Astrocyte of the spinal cord (primary cell): ENCODE results near the gene GRIA4.
"Not testable (repeated sequence)": the region's sequence is repeated elsewhere in the genome, so short reads cannot be mapped to it uniquely, and the experiment has no call there.

ENCODE experiments used
- DNase-seq: peaks from one replicate; pipeline ENCODE4 v3.0.0; 2011; ENCODE audit warnings: low read depth, low spot score
- H3K4me3 ChIP-seq: 2 replicates; pipeline ENCODE4 v1.5.1; 2011; ENCODE audit warnings: low read depth, mild to moderate bottlenecking, low read length, moderate library complexity
- in situ Hi-C: cut with HindIII; loops from 2 replicates; pipeline ENCODE4 v1.10.0; 2017; ENCODE audit warnings: low sequenced_read_pairs
- TF ChIP-seq, protein P1 (sequence below): IDR thresholded peaks from 2 replicates; pipeline ENCODE4 v1.5.1; 2012; ENCODE audit warnings: low read depth, mild to moderate bottlenecking, low read length, inconsistent platforms

Gene GRIA4

GRCh38 chr11:105763594-105763993, 153.7 kb downstream of the GRIA4 start:
- DNase-seq, result no peak
- in situ Hi-C loops, result no loop called here
- H3K4me3 ChIP-seq, result no peak overlapping the region
- TF ChIP-seq, protein P1, sequence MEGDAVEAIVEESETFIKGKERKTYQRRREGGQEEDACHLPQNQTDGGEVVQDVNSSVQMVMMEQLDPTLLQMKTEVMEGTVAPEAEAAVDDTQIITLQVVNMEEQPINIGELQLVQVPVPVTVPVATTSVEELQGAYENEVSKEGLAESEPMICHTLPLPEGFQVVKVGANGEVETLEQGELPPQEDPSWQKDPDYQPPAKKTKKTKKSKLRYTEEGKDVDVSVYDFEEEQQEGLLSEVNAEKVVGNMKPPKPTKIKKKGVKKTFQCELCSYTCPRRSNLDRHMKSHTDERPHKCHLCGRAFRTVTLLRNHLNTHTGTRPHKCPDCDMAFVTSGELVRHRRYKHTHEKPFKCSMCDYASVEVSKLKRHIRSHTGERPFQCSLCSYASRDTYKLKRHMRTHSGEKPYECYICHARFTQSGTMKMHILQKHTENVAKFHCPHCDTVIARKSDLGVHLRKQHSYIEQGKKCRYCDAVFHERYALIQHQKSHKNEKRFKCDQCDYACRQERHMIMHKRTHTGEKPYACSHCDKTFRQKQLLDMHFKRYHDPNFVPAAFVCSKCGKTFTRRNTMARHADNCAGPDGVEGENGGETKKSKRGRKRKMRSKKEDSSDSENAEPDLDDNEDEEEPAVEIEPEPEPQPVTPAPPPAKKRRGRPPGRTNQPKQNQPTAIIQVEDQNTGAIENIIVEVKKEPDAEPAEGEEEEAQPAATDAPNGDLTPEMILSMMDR, result no peak

DNA sequence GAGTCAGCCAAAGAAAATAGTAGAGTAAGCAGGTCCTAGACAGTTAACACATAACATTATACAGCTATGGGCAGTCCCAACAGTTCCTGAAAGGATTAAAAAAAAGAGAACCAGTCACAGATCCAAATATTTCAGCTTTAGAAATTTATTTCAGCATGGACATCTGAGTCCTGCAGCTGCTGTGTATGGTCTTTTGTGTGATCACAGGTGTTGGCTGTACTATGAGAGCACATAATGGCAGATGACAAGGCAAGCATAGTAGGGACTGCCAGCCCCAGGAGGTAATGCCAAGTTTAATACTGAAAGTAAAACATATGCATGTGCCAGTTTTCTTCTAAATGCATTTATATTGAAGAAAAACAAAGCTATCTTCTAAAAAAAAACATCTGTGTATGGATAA, 158.1 kb downstream of the GRIA4 start:
- in situ Hi-C loops, result no loop called here
- no peak for DNase-seq
- no peak overlapping the region for H3K4me3 ChIP-seq
- TF ChIP-seq, protein P1, result no peak

DNA sequence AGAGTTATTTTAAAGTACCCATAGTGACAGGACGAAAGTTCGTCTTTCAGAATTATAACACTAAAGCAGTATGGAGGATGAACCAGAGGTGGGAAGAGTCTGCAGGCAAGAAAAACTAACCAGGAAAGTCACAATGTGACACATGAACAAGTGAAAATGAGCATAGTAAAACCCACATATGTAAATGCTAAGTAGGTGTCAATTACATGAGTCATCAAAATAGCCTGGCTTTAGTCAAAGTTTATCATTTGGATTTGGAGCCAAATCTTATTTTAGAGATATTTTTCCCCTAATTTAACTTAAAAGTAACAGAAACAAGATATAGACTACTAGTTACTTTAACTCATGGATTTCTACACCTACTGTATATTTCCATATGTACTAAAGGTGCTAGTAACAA, 159.8 kb downstream of the GRIA4 start:
- in situ Hi-C loops, result no loop called here
- DNase-seq, result no peak
- no peak overlapping the region for H3K4me3 ChIP-seq
- TF ChIP-seq, protein P1, result no peak

DNA sequence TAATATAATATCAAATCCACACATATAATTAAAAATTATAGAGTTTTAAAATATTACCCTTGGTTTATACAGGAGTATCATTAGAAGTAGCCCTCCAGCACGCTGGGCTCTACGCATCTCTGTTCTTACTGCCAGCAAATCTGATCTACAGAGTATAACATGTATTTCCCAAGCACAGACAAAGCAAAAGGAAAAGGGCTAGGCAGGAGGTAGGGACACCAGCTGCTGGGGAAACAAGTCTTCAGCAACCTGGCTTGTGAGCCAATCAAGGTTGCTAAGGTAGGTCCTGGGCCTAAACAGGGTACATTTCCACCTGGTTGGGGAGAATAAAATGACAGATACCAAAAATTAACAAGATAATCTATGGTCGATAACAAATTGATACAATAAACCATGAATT, 163.6 kb downstream of the GRIA4 start:
- H3K4me3 ChIP-seq, DNase-seq, in situ Hi-C loops: not testable (repeated sequence)

GRCh38 chr11:105774899-105775298, 165.0 kb downstream of the GRIA4 start:
- in situ Hi-C loops, result no loop called here
- no peak overlapping the region for H3K4me3 ChIP-seq
- TF ChIP-seq, protein P1, result no peak
- DNase-seq, result no peak

- DNase-seq, result no peak
- no peak overlapping the region for H3K4me3 ChIP-seq
- TF ChIP-seq, protein P1, result no peak
- in situ Hi-C loops, result no loop called here
Observed at GRCh38 chr11:105780781-105781525, 171.1 kb downstream of the GRIA4 start.

DNA sequence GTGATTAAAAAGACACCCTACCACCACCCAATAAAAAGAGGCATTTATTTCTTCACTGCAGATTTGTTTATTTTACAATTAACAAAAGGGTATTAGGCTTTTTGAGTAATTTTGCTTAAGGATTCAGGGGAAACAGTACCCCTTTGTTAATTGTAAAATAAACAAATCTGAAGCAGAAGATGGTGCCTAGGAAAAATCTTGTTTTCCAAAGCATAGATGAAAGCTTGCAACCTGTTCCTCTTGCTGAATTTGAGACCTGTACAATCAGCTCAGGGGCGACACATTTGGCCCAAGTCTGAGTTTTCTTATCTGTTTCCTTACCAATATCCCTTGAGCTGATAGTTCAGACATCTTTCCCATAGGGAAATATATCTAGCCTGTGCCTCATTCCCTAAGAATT, 171.9 kb downstream of the GRIA4 start:
- no peak for DNase-seq
- H3K4me3 ChIP-seq, result no peak overlapping the region
- TF ChIP-seq, protein P1, result no peak
- in situ Hi-C loops, result no loop called here
